OCI-LY1 (cell line): ENCODE measurements around the gene TNIP2.
"Not testable (repeated sequence)": the region's sequence is repeated elsewhere in the genome, so short reads cannot be mapped to it uniquely, and the experiment has no call there.

Experiments used
- H2AFZ ChIP-seq: fragments of 200-600 bp; sonication (generic), shearing (Covaris generic); 2 replicates; pipeline ENCODE4 v1.6.0; 2014; ENCODE audit warnings: antibody characterized with exemption, mild to moderate bottlenecking, low read length
- H3F3A ChIP-seq: fragments of 200-600 bp; sonication (generic), shearing (Covaris generic); 2 replicates; pipeline ENCODE4 v1.6.0; 2014; ENCODE audit warnings: mild to moderate bottlenecking, antibody characterized with exemption, low read length, moderate library complexity; ENCODE audit not compliant: insufficient read depth
- H3K27ac ChIP-seq: fragments of 200-600 bp; sonication (generic); 2 replicates; pipeline ENCODE4 v1.5.1; 2014; ENCODE audit warnings: low read length, mixed run types, mild to moderate bottlenecking, low read depth; ENCODE audit not compliant: poor library complexity, severe bottlenecking
- H3K27me3 ChIP-seq: fragments of 200-600 bp; sonication (generic); 2 replicates; pipeline ENCODE4 v1.6.0; 2014; ENCODE audit warnings: antibody characterized with exemption, mild to moderate bottlenecking, low read length, moderate library complexity; ENCODE audit not compliant: insufficient read depth
- H3K36me3 ChIP-seq: fragments of 200-600 bp; sonication (generic); 2 replicates; pipeline ENCODE4 v1.6.1; 2014; ENCODE audit warnings: mild to moderate bottlenecking, antibody characterized with exemption, low read length, moderate library complexity, mixed read lengths; ENCODE audit not compliant: insufficient read depth
- H3K4me1 ChIP-seq: fragments of 200-600 bp; sonication (generic); 2 replicates; pipeline ENCODE4 v1.5.1; 2014; ENCODE audit warnings: mild to moderate bottlenecking, low read length, moderate library complexity; ENCODE audit not compliant: insufficient read depth, severe bottlenecking
- H3K4me2 ChIP-seq: fragments of 200-600 bp; sonication (generic), shearing (Covaris generic); 2 replicates; pipeline ENCODE4 v1.6.1; 2014; ENCODE audit warnings: low read length
- H3K4me3 ChIP-seq: fragments of 200-600 bp; sonication (generic); 2 replicates; pipeline ENCODE4 v1.5.1; 2014; ENCODE audit warnings: low read length, low read depth, mild to moderate bottlenecking, mixed read lengths; ENCODE audit not compliant: poor library complexity, severe bottlenecking
- H3K79me2 ChIP-seq: fragments of 200-600 bp; shearing (Covaris generic); 2 replicates; pipeline ENCODE4 v1.6.1; 2016; ENCODE audit warnings: mixed run types, low read length, mixed read lengths; ENCODE audit not compliant: insufficient read depth
- H3K9ac ChIP-seq: fragments of 200-600 bp; sonication (generic), shearing (Covaris generic); 2 replicates; pipeline ENCODE4 v1.6.1; 2014; ENCODE audit warnings: mild to moderate bottlenecking, low read length, mixed read lengths
- H3K9me2 ChIP-seq: fragments of 200-600 bp; sonication (generic), shearing (Covaris generic); 2 replicates; pipeline ENCODE4 v1.6.1; 2014; ENCODE audit warnings: low read depth, mild to moderate bottlenecking, low read length, mixed read lengths
- H3K9me3 ChIP-seq: fragments of 200-600 bp; shearing (Covaris generic); 2 replicates; pipeline ENCODE4 v1.6.1; 2014; ENCODE audit warnings: low read length, mixed read lengths
- H4K20me1 ChIP-seq: fragments of 200-600 bp; sonication (generic), shearing (Covaris generic); 2 replicates; pipeline ENCODE4 v1.6.0; 2016; ENCODE audit warnings: mild to moderate bottlenecking, low read length; ENCODE audit not compliant: insufficient read depth
- EZH2 ChIP-seq: fragments of 200-600 bp; sonication (generic), shearing (Covaris generic); IDR thresholded peaks from 2 replicates; pipeline ENCODE4 v1.8.0; 2017; ENCODE audit warnings: borderline replicate concordance, mixed run types, mild to moderate bottlenecking, antibody characterized with exemption, low read length, moderate library complexity, mixed read lengths
- TF ChIP-seq, protein P1 (sequence below): fragments of 200-600 bp; sonication (generic), shearing (Covaris generic); IDR thresholded peaks from 2 replicates; pipeline ENCODE4 v1.5.1; 2017; ENCODE audit warnings: mild to moderate bottlenecking, antibody characterized with exemption, low read length, moderate library complexity, mixed read lengths

TNIP2 gene

GRCh38 chr4:2742823-2743517, 13.2 kb downstream of the TNIP2 start:
- Histone ChIP-seq H3K9me3 (no peaks in the 10 kb centered on the region), H3K4me2 (no peak overlapping the region), H4K20me1 (no peaks in the 10 kb centered on the region), H3K9ac (no peak overlapping the region), H3K27me3 (no peaks in the 10 kb centered on the region), H3K9me2 (no peaks in the 10 kb centered on the region), H3K4me1 (peaks cover 26% of the 10 kb centered on the region), H3K79me2 (no peaks in the 10 kb centered on the region), H2AFZ (no peak overlapping the region), H3K27ac (no peak overlapping the region), H3K4me3 (no peak overlapping the region), H3K36me3 (peaks cover 41% of the 10 kb centered on the region), H3F3A (no peaks in the 10 kb centered on the region)
- TF ChIP-seq EZH2 = no peak
- TF ChIP-seq, protein P1, sequence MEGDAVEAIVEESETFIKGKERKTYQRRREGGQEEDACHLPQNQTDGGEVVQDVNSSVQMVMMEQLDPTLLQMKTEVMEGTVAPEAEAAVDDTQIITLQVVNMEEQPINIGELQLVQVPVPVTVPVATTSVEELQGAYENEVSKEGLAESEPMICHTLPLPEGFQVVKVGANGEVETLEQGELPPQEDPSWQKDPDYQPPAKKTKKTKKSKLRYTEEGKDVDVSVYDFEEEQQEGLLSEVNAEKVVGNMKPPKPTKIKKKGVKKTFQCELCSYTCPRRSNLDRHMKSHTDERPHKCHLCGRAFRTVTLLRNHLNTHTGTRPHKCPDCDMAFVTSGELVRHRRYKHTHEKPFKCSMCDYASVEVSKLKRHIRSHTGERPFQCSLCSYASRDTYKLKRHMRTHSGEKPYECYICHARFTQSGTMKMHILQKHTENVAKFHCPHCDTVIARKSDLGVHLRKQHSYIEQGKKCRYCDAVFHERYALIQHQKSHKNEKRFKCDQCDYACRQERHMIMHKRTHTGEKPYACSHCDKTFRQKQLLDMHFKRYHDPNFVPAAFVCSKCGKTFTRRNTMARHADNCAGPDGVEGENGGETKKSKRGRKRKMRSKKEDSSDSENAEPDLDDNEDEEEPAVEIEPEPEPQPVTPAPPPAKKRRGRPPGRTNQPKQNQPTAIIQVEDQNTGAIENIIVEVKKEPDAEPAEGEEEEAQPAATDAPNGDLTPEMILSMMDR = no peak

- H3K36me3 ChIP-seq = peaks cover 37% of the 10 kb centered on the region
- no peak overlapping the region for H3K4me2 ChIP-seq
- no peak overlapping the region for H3K27ac ChIP-seq
Measured at GRCh38 chr4:2742081-2742822, 13.9 kb downstream of the TNIP2 start.

DNA sequence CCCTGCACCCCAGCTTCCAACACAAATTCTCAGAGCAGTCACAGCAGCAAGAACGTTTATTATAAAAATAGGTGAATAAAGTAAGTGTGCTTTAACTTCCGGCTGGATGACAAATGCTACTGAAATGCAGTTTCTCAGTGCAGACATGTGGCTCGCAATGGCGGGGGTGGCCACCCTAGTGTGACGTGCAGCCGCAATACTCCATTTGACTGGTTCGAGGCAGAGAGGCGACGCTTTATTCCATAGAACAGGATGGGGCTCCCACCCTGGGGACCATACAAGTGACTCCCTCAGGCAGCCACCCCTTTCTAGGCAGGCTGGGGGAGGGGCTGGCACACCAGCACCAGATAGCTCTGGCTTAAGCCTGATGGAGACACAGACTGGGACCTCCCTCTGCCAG, 14.5 kb downstream of the TNIP2 start:
- H3K36me3 ChIP-seq = peaks cover 31% of the 10 kb centered on the region
- no peaks in the 10 kb centered on the region for H3K27me3 ChIP-seq
- H2AFZ ChIP-seq = no peak overlapping the region
- H3K79me2 ChIP-seq = no peaks in the 10 kb centered on the region
- H3K27ac ChIP-seq = no peak overlapping the region
- H3K9ac ChIP-seq = no peak overlapping the region
- H4K20me1 ChIP-seq = no peaks in the 10 kb centered on the region
- H3K4me2 ChIP-seq = no peak overlapping the region
- H3K4me3 ChIP-seq = no peak overlapping the region
- H3K9me3 ChIP-seq = no peaks in the 10 kb centered on the region
- TF ChIP-seq, protein P1 = no peak
- no peak for TF ChIP-seq EZH2
- H3K9me2 ChIP-seq = no peaks in the 10 kb centered on the region
- H3K4me1 ChIP-seq = peaks cover 12% of the 10 kb centered on the region
- H3F3A ChIP-seq = no peaks in the 10 kb centered on the region

More at GRCh38 chr4:2742081-2742822, 13.9 kb downstream of the TNIP2 start:
- no peak overlapping the region for H3K4me3 ChIP-seq
- no peaks in the 10 kb centered on the region for H3K79me2 ChIP-seq
- no peak overlapping the region for H3K9ac ChIP-seq
- H3F3A ChIP-seq = no peaks in the 10 kb centered on the region
- peaks cover 19% of the 10 kb centered on the region for H3K4me1 ChIP-seq
- TF ChIP-seq, protein P1 = no peak
- no peak for TF ChIP-seq EZH2
- no peaks in the 10 kb centered on the region for H3K9me2 ChIP-seq
- no peaks in the 10 kb centered on the region for H3K27me3 ChIP-seq
- no peaks in the 10 kb centered on the region for H4K20me1 ChIP-seq
- H2AFZ ChIP-seq = no peak overlapping the region
- H3K9me3 ChIP-seq = no peaks in the 10 kb centered on the region

- not testable (repeated sequence) for H3K27ac ChIP-seq, H3K9me3 ChIP-seq, H3K4me1 ChIP-seq, H3K9me2 ChIP-seq, H3K4me3 ChIP-seq, H3K36me3 ChIP-seq, H3K27me3 ChIP-seq, H3K9ac ChIP-seq, H3K79me2 ChIP-seq, H4K20me1 ChIP-seq, H2AFZ ChIP-seq, H3K4me2 ChIP-seq, H3F3A ChIP-seq
Measured at GRCh38 chr4:2738296-2738695, 17.8 kb downstream of the TNIP2 start.
